Fibroblast of the aortic adventitia (primary cell): ENCODE measurements around the gene NINJ2. TPM values are rescaled to one million over a fixed set of nuclear protein-coding genes. Genes with fewer than 3 reads are reported as not detected.

Experiments used
- DNase-seq: peaks from one replicate; pipeline ENCODE4 v3.0.0-alpha.2; 2010; ENCODE audit warnings: low read depth
- H3K4me3 ChIP-seq: 2 replicates; pipeline ENCODE4 v1.5.1; 2011; ENCODE audit warnings: low read depth, mild to moderate bottlenecking, control low read depth, low read length, moderate library complexity
- CTCF ChIP-seq: IDR thresholded peaks from 2 replicates; pipeline ENCODE4 v1.5.1; 2011; ENCODE audit warnings: mild to moderate bottlenecking, low read length, control low read depth, inconsistent platforms; ENCODE audit not compliant: insufficient read depth
- total RNA-seq: library from RNA; depleted of rRNA; stranded (reverse); fragments of >200 nt; gene quantifications from 2 replicates; pipeline ENCODE4 v1.2.3, GENCODE V29; 2012; ENCODE audit warnings: low replicate concordance

NINJ2 gene
- total RNA-seq, 1 donor: 0.45 TPM

DNA sequence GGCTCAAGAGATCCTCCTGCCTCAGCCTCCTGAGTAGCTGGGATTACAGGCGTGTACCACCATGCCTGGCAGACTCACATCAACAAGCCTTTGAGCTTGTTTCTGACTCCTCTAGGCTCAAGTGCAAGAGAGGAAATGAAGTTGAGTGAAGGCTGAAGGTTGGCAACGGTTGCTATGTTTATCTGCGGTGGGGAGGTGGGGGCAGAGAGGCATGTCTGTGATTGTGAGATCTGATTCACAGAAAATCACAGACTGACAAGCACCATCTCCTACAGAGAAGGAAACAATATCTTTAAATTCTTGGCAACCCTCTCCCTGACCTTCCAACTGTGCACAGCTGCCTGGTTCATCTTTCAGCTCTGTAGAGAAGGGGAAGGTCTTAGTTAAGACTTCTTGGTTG lies 22.1 kb upstream of the NINJ2 start:
- DNase-seq: no peak
- TF ChIP-seq CTCF: no peak
- H3K4me3 ChIP-seq: no peak overlapping the region

GRCh38 chr12:684416-684815 lies 21.2 kb upstream of the NINJ2 start:
- H3K4me3 ChIP-seq: no peak overlapping the region
- no peak for TF ChIP-seq CTCF
- DNase-seq: no peak

DNA sequence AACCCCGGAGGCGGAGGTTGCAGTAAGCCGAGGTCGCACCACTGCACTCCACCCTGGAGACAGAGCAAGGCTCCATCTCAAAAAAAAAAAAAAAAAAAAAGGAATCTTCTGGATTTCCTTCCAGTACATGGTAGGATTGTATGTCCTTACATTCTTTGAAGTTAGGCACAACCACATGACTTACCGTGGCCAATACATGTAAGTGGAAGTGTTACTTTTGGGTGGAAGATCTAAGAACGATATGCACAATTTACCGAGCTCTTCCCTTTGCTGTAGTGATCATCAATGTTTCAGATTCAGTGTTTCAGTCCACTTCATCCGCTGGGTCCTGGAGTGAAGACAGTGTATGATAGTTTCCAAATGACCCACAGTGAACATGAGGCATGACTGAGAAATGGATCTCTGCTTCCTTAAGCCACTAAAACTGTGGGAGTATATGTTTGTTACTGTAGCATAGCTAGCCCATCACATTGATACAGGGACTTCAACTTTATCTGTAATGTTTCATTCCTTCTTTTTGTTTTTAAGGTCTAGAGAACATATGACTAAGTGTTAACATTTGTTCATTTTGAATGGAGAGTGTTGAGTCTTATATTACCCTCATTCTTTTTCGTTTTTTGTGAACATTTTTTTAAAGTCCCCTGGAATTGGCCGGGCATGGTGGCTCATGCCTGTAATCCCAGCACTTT lies 18.5 kb upstream of the NINJ2 start:
- H3K4me3 ChIP-seq: no peak overlapping the region
- no peak for DNase-seq
- no peak for TF ChIP-seq CTCF

GRCh38 chr12:678747-679712 lies 15.8 kb upstream of the NINJ2 start:
- no peak overlapping the region for H3K4me3 ChIP-seq
- no peak for TF ChIP-seq CTCF
- no peak for DNase-seq

GRCh38 chr12:675562-675961 lies 12.3 kb upstream of the NINJ2 start:
- DNase-seq: no peak
- TF ChIP-seq CTCF: no peak
- H3K4me3 ChIP-seq: no peak overlapping the region

DNA sequence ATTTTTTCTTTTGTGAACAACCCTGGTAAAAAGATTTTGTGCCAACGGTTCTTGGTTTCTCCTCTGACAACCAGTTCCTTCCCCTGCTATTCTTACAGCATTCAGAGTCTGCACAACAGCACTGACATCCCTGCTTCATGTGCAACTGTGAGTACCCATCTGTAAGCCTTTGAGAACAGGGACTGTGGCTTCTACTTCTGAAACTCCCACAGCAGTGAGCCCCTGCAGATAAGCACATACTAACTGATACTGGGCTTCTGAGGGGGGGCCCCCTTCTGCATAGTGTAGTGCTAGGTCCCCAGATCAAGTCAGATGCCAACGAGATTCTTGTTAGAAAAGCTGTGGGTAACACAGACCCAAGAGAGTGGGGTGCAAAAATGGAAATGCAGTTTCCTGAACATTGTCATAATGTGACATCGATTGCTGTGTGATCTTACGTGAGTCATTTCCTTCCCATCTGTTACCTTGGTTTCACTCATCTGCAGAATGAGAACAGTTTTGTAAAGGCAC lies 11.1 kb upstream of the NINJ2 start:
- no peak overlapping the region for H3K4me3 ChIP-seq
- no peak for DNase-seq
- no peak for TF ChIP-seq CTCF
